HepG2 (cell line): ENCODE data around the gene LRRC10B. TPM values are rescaled to one million over a fixed set of nuclear protein-coding genes. Genes with fewer than 3 reads are reported as not detected.

ENCODE experiments used
- ATAC-seq: fragments of 200-7000 bp; cut with Tn5 transposase; 3 replicates; pipeline ENCODE4 v1.9.1; 2020; ENCODE audit warnings: mild to moderate bottlenecking, moderate library complexity
- BruUV-seq: library from RNA; stranded (reverse); fragments of 400-500 nt; replicated peaks from 2 replicates; lab custom pipeline; 2021; lab: Mats Ljungman, UMichigan
- CTCF ChIA-PET: fragments of 300-600 bp; formaldehyde crosslinking; extraction: SDS; loops from one replicate; lab custom pipeline; 2021; ENCODE audit warnings: low total read pairs, inconsistent platforms, low intra/inter-chr PET ratio; lab: Yijun Ruan, JAX
- POLR2A ChIA-PET: fragments of 350-600 bp; sonication (Branson Sonifier 250); formaldehyde crosslinking; loops from one replicate; lab custom pipeline; 2020; ENCODE audit warnings: antibody characterized with exemption, inconsistent platforms; lab: Yijun Ruan, JAX
- DNase-seq: peaks from one replicate; pipeline ENCODE4 v3.0.0-alpha.2; 2015; ENCODE audit warnings: low spot score
- FAIRE-seq: peaks from 3 replicates; lab custom pipeline; 2011; peaks lifted over from hg19 to GRCh38; lab: Jason Lieb, UNC
- H2AFZ ChIP-seq: one replicate; pipeline ENCODE4 v1.6.1; 2011; ENCODE audit warnings: low read length, inconsistent platforms
- H3K27ac ChIP-seq: fragments of 300-600 bp; 3 replicates; pipeline ENCODE4 v1.8.0; 2011; ENCODE audit warnings: mixed run types, mild to moderate bottlenecking, mixed read lengths, low read length, inconsistent platforms; ENCODE audit not compliant: insufficient read depth; ENCODE audit errors: extremely low read length
- H3K27me3 ChIP-seq, 2 experiments: fragments of 200-600 bp in 1 of 2; 2 replicates in 1 of 2; 3 replicates in 1 of 2; pipeline versions ENCODE4 v1.6.0 to v1.8.0; 2011; ENCODE audit warnings: low read length in 2 of 2, mild to moderate bottlenecking in 2 of 2, moderate library complexity in 2 of 2, inconsistent platforms in 1 of 2; ENCODE audit not compliant: insufficient read depth in 2 of 2, control insufficient read depth in 1 of 2
- H3K36me3 ChIP-seq, 2 experiments: fragments of 200-600 bp in 1 of 2; replicated peaks in 1 of 2; 2 replicates in 1 of 2; 3 replicates in 1 of 2; pipeline versions ENCODE4 v1.5.1 to v1.8.0; 2011; ENCODE audit warnings: low read length in 2 of 2, inconsistent platforms in 1 of 2; ENCODE audit not compliant: insufficient read depth in 2 of 2, control insufficient read depth in 1 of 2
- H3K4me1 ChIP-seq: 2 replicates; pipeline ENCODE4 v1.5.1; 2012; ENCODE audit warnings: low read length, inconsistent platforms; ENCODE audit not compliant: insufficient read depth
- H3K4me2 ChIP-seq: 2 replicates; pipeline ENCODE4 v1.6.0; 2011; ENCODE audit warnings: low read depth, low read length, inconsistent platforms
- H3K4me3 ChIP-seq, 3 experiments: fragments of 200-600 bp in 1 of 3; sonication (generic), shearing (Covaris generic) in 1 of 3; replicated peaks in 1 of 3; 2 replicates each; pipeline ENCODE4 v1.5.1; 2011 to 2016; ENCODE audit warnings: low read length in 3 of 3, inconsistent platforms in 2 of 3, low read depth in 2 of 3, mild to moderate bottlenecking in 2 of 3, control low read depth in 1 of 3, mixed read lengths in 1 of 3; ENCODE audit not compliant: insufficient read depth in 1 of 3
- H3K79me2 ChIP-seq: one replicate; pipeline ENCODE4 v1.6.1; 2011; ENCODE audit warnings: low read length, inconsistent platforms; ENCODE audit not compliant: insufficient read depth
- H3K9ac ChIP-seq: 2 replicates; pipeline ENCODE4 v1.6.0; 2011; ENCODE audit warnings: mild to moderate bottlenecking, low read depth, low read length, inconsistent platforms; ENCODE audit not compliant: insufficient read depth
- H3K9me3 ChIP-seq: 2 replicates; pipeline ENCODE4 v1.5.1; 2012; ENCODE audit warnings: mild to moderate bottlenecking, low read length
- H4K20me1 ChIP-seq: 2 replicates; pipeline ENCODE4 v1.6.0; 2011; ENCODE audit warnings: inconsistent platforms, mild to moderate bottlenecking, low read length, moderate library complexity; ENCODE audit not compliant: insufficient read depth
- DR1 ChIP-seq: sonication (generic); formaldehyde crosslinking; IDR thresholded peaks from 2 replicates; pipeline ENCODE4 v1.8.0; 2021; ENCODE audit warnings: mild to moderate bottlenecking, missing genetic modification reagents, inconsistent platforms
- HNRNPLL ChIP-seq: fragments of 200-400 bp; formaldehyde crosslinking; IDR thresholded peaks from 2 replicates; pipeline ENCODE4 v1.6.1; 2017; ENCODE audit warnings: mild to moderate bottlenecking, low read depth, low read length; ENCODE audit not compliant: poor library complexity, severe bottlenecking
- MAFF ChIP-seq: IDR thresholded peaks from 2 replicates; pipeline ENCODE4 v1.6.1; 2011; ENCODE audit warnings: low read depth, low read length, improper control_type of control experiment
- SIX4 ChIP-seq: sonication (generic); formaldehyde crosslinking; IDR thresholded peaks from 2 replicates; pipeline ENCODE4 v1.4.0; 2020; ENCODE audit warnings: missing genetic modification reagents
- ZNF30 ChIP-seq: sonication (generic); formaldehyde crosslinking; IDR thresholded peaks from 2 replicates; pipeline ENCODE4 v1.5.0; 2020; ENCODE audit warnings: mild to moderate bottlenecking, missing genetic modification reagents
- ZNF34 ChIP-seq: sonication (generic); formaldehyde crosslinking; IDR thresholded peaks from 2 replicates; pipeline ENCODE4 v1.4.0; 2020; ENCODE audit warnings: mild to moderate bottlenecking, missing genetic modification reagents, borderline replicate concordance
- ZSCAN31 ChIP-seq: sonication (generic); formaldehyde crosslinking; IDR thresholded peaks from 2 replicates; pipeline ENCODE4 v1.5.0; 2020; ENCODE audit warnings: low read depth, mild to moderate bottlenecking, missing genetic modification reagents
- WGBS: methylation state at CpG from one replicate; pipeline ENCODE4 v1.1.6; 2017; ENCODE audit warnings: low lambda C conversion rate; 5-methylcytosine and 5-hydroxymethylcytosine counted together
- in situ Hi-C: cut with HindIII; loops from 2 replicates; pipeline ENCODE4 v1.10.0; 2017; ENCODE audit warnings: low pct_unique_long_range_greater_than_20kb; ENCODE audit not compliant: extremely low pct_ligation_motif_present
- intact Hi-C: fragments of 100-400 bp; cut with micrococcal nuclease; formaldehyde crosslinking; loops from one replicate; pipeline ENCODE4 v1.10.0; 2022; ENCODE audit not compliant: unreplicated experiment
- polyA plus RNA-seq, 8 experiments: library from polyadenylated mRNA; depleted of rRNA in 3 of 8; stranded (reverse) in 7 of 8; unstranded in 1 of 8; fragments of >200 nt; fragmentation: Illumina TruSeq in 4 of 8; extraction: Trizol in 4 of 8; gene quantifications; 2 replicates each; pipeline versions ENCODE4 v1.2.1 to v1.2.3, GENCODE V29; 2011 to 2016; ENCODE audit warnings: low read depth in 4 of 8, missing spikeins in 1 of 8, mixed read lengths in 1 of 8; ENCODE audit not compliant: insufficient read depth in 1 of 8
- total RNA-seq, 5 experiments: library from RNA; depleted of rRNA; stranded (reverse); fragments of >200 nt; fragmentation: Illumina TruSeq; extraction: Trizol; gene quantifications; 2 replicates each; pipeline ENCODE4 v1.2.3, GENCODE V29; 2016; ENCODE audit warnings: low read depth in 1 of 5
- TF ChIP-seq, protein P1 (sequence below): sonication (generic); formaldehyde crosslinking; IDR thresholded peaks from 2 replicates; pipeline ENCODE4 v1.5.0; 2020; ENCODE audit warnings: mild to moderate bottlenecking, missing genetic modification reagents, borderline replicate concordance
- TF ChIP-seq, protein P2 (sequence below): sonication (generic); formaldehyde crosslinking; IDR thresholded peaks from 2 replicates; pipeline ENCODE4 v1.5.1; 2020; ENCODE audit warnings: missing genetic modification reagents, mild to moderate bottlenecking, borderline replicate concordance
- TF ChIP-seq, protein P3 (sequence below): sonication (generic); formaldehyde crosslinking; conservative IDR thresholded peaks from 2 replicates; pipeline ENCODE4 v1.4.0; 2020; ENCODE audit warnings: missing genetic modification reagents
- TF ChIP-seq, protein P4 (sequence below): sonication (generic); formaldehyde crosslinking; IDR thresholded peaks from 2 replicates; pipeline ENCODE4 v1.5.1; 2020; ENCODE audit warnings: mild to moderate bottlenecking, missing genetic modification reagents
- TF ChIP-seq, protein P5 (sequence below): sonication (generic); formaldehyde crosslinking; IDR thresholded peaks from 2 replicates; pipeline ENCODE4 v1.8.0; 2022; ENCODE audit warnings: missing genetic modification reagents, mild to moderate bottlenecking, borderline replicate concordance

The LRRC10B gene
- total and polyA plus RNA-seq, 2 of the 13 experiments (the other 11 are each of a cell fraction or from before 2014, with no cell fraction given), result not detected

DNA sequence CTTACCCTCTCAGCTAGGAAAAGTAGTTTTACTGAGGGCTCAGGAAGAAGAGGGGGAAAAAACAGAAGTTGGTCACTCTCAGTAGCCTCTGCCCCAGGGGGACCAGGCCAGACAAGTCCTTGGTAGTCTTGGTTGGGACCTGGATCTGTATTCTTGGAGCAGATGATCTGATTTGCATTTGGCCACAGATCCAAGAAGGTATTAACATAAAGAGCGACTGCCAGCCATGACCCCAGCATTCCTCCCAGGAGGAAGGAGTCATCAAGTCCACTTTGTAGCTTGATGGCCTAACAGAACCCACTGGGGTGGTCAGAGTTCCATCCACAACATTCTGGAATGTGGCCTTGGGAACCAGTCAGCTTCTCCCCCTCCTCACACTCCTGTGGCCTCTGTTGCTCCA lies 6.0 kb upstream of the LRRC10B start (continued):
- TF ChIP-seq, protein P1, sequence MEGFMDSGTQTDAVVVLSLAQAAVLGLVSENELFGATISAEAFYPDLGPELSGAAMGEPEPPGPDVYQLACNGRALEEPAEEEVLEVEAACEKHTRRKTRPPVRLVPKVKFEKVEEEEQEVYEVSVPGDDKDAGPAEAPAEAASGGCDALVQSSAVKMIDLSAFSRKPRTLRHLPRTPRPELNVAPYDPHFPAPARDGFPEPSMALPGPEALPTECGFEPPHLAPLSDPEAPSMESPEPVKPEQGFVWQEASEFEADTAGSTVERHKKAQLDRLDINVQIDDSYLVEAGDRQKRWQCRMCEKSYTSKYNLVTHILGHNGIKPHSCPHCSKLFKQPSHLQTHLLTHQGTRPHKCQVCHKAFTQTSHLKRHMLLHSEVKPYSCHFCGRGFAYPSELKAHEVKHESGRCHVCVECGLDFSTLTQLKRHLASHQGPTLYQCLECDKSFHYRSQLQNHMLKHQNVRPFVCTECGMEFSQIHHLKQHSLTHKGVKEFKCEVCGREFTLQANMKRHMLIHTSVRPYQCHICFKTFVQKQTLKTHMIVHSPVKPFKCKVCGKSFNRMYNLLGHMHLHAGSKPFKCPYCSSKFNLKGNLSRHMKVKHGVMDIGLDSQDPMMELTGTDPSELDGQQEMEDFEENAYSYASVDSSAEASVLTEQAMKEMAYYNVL (CRISPR knock-in tag), result no peak
- TF ChIP-seq DR1 (CRISPR knock-in tag), result no peak
- no peak for TF ChIP-seq MAFF
- no peak for TF ChIP-seq HNRNPLL
- TF ChIP-seq, protein P2, sequence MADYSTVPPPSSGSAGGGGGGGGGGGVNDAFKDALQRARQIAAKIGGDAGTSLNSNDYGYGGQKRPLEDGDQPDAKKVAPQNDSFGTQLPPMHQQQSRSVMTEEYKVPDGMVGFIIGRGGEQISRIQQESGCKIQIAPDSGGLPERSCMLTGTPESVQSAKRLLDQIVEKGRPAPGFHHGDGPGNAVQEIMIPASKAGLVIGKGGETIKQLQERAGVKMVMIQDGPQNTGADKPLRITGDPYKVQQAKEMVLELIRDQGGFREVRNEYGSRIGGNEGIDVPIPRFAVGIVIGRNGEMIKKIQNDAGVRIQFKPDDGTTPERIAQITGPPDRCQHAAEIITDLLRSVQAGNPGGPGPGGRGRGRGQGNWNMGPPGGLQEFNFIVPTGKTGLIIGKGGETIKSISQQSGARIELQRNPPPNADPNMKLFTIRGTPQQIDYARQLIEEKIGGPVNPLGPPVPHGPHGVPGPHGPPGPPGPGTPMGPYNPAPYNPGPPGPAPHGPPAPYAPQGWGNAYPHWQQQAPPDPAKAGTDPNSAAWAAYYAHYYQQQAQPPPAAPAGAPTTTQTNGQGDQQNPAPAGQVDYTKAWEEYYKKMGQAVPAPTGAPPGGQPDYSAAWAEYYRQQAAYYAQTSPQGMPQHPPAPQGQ, result no peak
- no peak for TF ChIP-seq SIX4

DNA sequence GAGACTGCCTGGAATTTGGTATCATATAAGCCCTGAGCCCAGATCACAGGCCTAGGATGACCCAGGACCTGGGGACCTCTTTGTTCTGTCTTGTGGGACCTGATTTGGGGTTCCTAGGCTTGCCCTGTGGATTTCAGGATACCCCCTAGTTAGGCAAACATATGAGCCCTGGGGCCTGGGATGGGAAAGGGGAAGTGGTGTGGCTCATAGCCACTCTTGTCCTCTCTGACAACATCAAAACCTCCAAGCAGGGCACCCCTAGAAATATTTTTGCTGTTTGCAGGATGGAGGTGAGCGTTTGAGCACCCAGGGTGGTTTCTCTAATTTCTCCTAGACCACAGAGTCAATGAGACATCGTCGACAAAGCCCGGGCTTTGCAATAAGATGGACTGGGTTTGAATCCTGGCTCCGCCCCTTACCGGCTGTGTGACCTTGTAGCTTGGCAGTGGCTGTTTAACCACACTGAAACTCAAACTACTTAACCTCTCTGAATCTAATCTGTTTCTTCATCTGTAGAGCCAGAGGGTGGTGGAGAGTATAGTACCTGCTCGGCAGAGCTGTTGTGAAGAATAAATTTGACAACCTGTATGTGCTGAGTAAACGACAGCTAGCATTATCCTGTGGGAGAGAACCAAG lies 5.3 kb upstream of the LRRC10B start:
- H3K4me1 ChIP-seq, result peaks cover 32% of the 10 kb centered on the region
- intact Hi-C loops, result no loop called here
- no peak overlapping the region for H3K9ac ChIP-seq
- no peak for DNase-seq
- FAIRE-seq, result no peak
- no peaks in the 10 kb centered on the region for H3K36me3 ChIP-seq
- no peaks in the 10 kb centered on the region for H3K9me3 ChIP-seq
- ATAC-seq, result no peak
- BruUV-seq, result no TSS peak
- no peaks in the 10 kb centered on the region for H3K79me2 ChIP-seq
- in situ Hi-C loops, result no loop called here
- H3K27ac ChIP-seq, result no peak overlapping the region
- CTCF ChIA-PET, result no interaction called here
- 14% methylated on average over 8 of the region's 8 CpGs for WGBS
- H4K20me1 ChIP-seq, result no peaks in the 10 kb centered on the region
- H2AFZ ChIP-seq, result no peak overlapping the region
- H3K4me2 ChIP-seq, result peak overlapping the region; percentile 18; the same call in 1 of the 2 replicates
- POLR2A ChIA-PET, result no interaction called here
- peaks cover 7 to 25% of the 10 kb centered on the region in 2 experiments for H3K27me3 ChIP-seq
- no peak overlapping the region for H3K4me3 ChIP-seq
- TF ChIP-seq ZNF34 (no peak), ZSCAN31 (no peak), ZNF30 (CRISPR knock-in tag) (no peak)
- TF ChIP-seq, protein P3, sequence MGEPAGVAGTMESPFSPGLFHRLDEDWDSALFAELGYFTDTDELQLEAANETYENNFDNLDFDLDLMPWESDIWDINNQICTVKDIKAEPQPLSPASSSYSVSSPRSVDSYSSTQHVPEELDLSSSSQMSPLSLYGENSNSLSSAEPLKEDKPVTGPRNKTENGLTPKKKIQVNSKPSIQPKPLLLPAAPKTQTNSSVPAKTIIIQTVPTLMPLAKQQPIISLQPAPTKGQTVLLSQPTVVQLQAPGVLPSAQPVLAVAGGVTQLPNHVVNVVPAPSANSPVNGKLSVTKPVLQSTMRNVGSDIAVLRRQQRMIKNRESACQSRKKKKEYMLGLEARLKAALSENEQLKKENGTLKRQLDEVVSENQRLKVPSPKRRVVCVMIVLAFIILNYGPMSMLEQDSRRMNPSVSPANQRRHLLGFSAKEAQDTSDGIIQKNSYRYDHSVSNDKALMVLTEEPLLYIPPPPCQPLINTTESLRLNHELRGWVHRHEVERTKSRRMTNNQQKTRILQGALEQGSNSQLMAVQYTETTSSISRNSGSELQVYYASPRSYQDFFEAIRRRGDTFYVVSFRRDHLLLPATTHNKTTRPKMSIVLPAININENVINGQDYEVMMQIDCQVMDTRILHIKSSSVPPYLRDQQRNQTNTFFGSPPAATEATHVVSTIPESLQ (CRISPR knock-in tag), result no peak
- TF ChIP-seq, protein P4, sequence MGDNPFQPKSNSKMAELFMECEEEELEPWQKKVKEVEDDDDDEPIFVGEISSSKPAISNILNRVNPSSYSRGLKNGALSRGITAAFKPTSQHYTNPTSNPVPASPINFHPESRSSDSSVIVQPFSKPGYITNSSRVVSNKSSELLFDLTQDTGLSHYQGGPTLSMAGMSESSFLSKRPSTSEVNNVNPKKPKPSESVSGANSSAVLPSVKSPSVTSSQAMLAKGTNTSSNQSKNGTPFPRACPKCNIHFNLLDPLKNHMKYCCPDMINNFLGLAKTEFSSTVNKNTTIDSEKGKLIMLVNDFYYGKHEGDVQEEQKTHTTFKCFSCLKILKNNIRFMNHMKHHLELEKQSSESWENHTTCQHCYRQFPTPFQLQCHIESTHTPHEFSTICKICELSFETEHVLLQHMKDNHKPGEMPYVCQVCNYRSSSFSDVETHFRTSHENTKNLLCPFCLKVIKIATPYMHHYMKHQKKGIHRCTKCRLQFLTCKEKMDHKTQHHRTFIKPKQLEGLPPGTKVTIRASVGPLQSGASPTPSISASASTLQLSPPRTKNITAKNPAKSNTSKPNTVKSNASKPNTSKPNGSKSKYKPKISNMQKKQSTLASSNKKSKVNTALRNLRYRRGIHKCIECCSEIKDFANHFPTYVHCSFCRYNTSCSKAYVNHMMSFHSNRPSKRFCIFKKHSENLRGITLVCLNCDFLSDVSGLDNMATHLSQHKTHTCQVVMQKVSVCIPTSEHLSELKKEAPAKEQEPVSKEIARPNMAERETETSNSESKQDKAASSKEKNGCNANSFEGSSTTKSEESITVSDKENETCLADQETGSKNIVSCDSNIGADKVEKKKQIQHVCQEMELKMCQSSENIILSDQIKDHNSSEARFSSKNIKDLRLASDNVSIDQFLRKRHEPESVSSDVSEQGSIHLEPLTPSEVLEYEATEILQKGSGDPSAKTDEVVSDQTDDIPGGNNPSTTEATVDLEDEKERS (CRISPR knock-in tag), result no peak
- TF ChIP-seq, protein P5, sequence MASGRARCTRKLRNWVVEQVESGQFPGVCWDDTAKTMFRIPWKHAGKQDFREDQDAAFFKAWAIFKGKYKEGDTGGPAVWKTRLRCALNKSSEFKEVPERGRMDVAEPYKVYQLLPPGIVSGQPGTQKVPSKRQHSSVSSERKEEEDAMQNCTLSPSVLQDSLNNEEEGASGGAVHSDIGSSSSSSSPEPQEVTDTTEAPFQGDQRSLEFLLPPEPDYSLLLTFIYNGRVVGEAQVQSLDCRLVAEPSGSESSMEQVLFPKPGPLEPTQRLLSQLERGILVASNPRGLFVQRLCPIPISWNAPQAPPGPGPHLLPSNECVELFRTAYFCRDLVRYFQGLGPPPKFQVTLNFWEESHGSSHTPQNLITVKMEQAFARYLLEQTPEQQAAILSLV (CRISPR knock-in tag), result no peak
